ENCODE results near the gene FAM227A. TPM values are rescaled to one million over a fixed set of nuclear protein-coding genes. Genes with fewer than 3 reads are reported as not detected.
"Not testable (repeated sequence)": the region's sequence is repeated elsewhere in the genome, so short reads cannot be mapped to it uniquely, and the experiment has no call there.

Gene FAM227A
- total RNA-seq, 1 donor from 2014 or later = 8.9 TPM

- peak; percentile 25 for DNase-seq (ENCODE audit: low read depth)
Observed at GRCh38 chr22:38657045-38657909, 1.1 kb upstream of the FAM227A start.

DNA sequence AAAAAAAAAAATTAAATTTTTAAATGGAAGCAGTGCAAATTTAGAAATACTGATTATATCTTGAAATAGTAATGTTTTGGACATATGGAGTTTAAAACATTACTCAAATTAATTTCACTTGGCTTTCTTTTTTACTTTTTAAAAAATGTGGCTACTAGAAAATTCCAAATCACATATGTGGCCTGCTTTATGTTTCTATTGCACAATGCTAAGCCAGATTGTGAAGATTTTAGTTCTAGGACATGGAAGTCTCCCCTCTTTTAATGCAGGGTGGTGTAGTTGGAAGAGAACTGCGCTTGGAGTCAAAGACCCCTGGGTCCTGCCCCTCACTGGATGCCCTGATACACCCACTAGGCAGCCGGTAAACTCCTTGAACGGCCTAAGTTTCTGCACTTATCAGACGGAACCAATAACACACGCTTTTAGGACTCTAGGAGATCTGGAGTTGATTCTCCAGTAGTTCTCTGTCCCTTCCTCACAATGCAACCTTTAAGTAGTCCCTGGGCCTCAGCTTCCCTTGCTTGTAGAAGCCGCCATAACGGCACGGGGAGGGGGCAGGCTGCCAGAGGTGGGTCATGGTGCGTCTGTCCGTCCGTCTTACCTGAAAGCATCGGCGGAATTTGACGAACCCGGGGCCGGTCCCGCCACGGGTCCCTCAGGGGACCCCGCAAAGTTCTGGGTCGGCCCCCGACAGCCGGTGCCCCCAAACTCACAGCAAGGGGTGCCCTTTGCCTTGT is 505 bp downstream of the FAM227A start:
- peak; percentile 22 for DNase-seq (ENCODE audit: low read depth)

- DNase-seq (ENCODE audit: low read depth) = no peak
Observed at GRCh38 chr22:38653741-38654140, 2.5 kb downstream of the FAM227A start.

DNA sequence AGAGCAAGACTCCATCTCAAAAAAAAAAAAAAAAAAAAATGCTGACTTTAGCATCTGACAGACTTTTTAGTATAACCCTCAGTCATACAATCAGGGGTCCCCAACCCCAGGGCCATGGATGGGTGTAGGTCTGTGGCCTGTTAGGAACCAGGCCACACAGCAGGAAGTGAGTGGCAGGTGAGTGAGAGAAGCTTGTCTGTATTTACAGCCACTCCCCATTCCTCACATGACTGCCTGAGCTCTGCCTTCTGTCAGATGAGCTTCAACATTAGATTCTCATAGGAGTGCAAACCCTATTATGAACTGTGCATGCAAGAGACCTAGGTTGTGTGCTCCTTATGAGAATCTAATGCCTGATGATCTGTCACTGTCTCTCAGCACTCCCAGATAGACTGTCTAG is 3.3 kb downstream of the FAM227A start:
- DNase-seq (ENCODE audit: low read depth) = peak; percentile 8

- peak; percentile 28 for DNase-seq (ENCODE audit: low read depth)
Observed at GRCh38 chr22:38649841-38650522, 6.2 kb downstream of the FAM227A start.

GRCh38 chr22:38645430-38645829 is 10.8 kb downstream of the FAM227A start:
- no peak for DNase-seq (ENCODE audit: low read depth)

- not testable (repeated sequence) for DNase-seq (ENCODE audit: low read depth)
Observed at GRCh38 chr22:38644245-38644644, 11.9 kb downstream of the FAM227A start.

DNA sequence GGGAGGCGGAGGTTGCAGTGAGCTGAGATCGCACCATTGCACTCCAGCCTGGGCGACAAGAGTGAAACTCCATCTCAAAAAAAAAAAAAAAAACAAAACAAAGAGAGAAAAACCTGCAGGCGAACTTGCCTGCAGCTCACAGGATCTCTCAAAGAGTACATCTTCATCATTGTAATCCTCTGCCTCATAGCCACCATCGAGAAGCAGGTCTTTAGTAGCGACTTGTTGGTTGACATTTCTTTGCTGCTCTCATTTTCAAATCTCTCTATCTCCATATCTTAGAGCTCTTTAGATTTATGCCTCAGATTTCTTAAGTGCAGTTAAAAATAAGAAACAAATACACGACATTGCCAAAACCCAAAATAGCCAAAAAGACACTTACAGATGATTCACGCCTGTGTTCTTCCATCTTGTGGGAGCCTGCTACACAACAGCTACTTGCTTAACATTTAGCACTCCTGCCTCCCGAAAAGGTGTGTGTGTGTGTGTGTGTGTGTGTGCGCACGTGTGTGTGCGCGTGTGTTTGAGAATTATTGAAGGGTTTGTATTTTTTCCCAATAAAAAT is 14.6 kb downstream of the FAM227A start:
- DNase-seq (ENCODE audit: low read depth) = no peak

- peak; percentile 26 for DNase-seq (ENCODE audit: low read depth)
Observed at GRCh38 chr22:38638728-38639127, 17.5 kb downstream of the FAM227A start.

- no peak for DNase-seq (ENCODE audit: low read depth)
Observed at GRCh38 chr22:38638216-38638615, 18.0 kb downstream of the FAM227A start.

DNA sequence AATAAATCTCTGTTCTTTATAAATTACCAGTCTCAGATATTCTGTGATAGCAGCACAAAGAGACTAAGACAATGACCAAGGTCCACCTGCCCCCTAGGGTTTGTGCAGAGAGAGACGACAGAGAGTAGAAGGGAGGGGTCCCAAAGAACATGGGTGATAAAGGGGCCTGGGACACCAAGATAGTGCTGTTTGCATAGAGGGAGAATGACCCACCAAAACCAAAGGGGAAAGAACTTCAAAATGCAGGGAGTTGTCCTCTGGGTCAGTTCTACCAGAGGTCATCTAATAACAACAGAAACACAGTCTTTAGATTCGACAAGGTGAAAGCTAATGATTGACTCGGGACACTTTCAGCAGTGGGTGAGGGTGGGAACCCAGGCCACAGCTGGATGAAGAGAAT is 23.7 kb downstream of the FAM227A start:
- DNase-seq (ENCODE audit: low read depth) = no peak

DNA sequence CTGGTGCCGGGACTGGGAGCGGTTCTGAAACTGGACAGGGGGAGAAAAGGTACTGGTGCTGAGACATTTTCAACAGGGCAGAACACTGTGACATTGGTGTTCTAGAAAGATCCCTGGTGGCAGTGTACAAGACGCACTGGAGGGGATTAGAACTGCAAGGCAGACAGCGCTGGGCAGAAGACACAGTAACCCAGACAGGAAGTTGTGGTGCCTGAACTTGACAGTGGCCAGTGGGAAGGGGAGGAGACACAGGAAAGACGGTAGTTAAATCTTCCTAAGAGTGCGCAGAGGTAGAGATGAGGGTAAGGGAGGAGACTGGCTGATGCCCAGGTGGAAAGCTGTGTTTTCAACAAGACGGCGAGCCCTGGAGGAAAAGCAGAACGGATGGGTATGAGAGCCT is 24.5 kb downstream of the FAM227A start:
- no peak for DNase-seq (ENCODE audit: low read depth)

GRCh38 chr22:38629108-38629507 is 27.1 kb downstream of the FAM227A start:
- DNase-seq (ENCODE audit: low read depth) = no peak

DNA sequence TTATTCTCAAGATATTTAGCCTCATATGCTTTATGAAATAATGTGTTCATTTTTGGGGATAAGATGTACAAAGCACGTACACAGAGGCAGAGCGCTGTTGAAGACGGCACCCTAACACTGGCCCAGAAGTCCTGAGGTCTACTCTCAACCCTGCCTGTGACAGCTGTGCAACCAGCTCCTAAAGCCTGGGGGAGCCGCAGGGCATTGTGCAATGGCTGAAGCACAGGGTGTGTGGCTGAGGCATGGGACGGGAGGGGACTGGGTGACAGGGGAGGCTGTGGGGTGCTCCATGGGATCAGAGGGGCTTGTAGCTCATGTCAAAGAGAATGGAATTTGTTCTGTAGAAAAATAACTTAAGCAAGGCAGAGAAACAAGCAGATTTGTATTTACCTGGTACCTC is 27.7 kb downstream of the FAM227A start:
- no peak for DNase-seq (ENCODE audit: low read depth)

DNA sequence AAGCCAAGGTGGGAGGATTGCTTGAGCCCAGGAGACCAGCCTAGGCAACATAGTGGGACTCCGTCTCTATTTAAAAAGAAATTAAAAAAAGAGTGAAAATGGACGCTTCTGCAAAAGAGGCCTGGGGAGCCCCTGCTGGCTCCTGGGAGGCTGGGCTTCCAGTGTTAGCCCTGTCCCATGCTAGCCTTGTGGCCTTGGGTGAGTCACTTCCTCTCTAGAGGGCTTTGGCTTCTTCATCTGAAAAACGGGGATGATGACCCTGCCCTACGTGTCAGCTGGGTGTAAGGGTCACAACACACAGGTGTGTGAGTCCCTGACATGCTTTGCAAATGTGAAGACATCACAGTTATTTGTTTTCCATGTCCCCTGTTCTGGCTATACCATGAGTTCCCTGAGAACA is 32.8 kb downstream of the FAM227A start:
- DNase-seq (ENCODE audit: low read depth) = no peak

DNA sequence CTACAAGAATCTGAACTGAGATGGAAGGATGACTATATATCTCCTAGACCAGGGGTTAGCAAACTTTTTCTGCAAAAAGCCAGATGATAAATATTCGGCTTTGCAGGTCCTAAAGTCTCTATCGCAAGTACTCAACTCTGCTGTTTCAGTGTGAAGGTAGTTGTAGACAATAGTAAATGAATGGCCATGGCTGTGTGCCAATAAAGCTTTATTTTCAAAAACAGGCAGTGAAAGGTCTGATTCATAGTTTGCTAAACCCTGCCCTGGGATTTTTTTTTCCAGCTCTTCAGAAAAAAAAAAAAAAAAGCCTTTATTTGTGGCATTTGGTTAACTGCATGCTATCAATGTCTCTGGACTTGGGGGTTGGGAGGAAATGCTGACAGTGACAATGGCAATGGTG is 37.5 kb downstream of the FAM227A start:
- no peak for DNase-seq (ENCODE audit: low read depth)

GRCh38 chr22:38618258-38618657 is 37.9 kb downstream of the FAM227A start:
- DNase-seq (ENCODE audit: low read depth) = no peak

DNA sequence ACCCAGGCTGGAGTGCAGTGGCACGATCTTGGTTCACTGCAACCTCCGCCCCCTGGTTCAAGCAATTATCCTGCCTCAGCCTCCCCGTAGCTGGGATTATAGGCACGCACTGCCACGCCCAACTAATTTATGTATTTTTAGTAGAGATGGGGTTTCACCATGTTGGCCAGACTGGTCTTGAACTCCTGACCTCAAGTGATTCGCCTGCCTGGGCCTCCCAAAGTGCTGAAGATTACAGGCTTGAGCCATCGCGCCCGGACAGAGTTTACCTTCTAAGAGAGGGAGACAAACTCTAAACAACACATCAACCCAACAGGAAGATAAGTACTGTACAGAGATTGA is 41.2 kb downstream of the FAM227A start:
- not testable (repeated sequence) for DNase-seq (ENCODE audit: low read depth)

DNA sequence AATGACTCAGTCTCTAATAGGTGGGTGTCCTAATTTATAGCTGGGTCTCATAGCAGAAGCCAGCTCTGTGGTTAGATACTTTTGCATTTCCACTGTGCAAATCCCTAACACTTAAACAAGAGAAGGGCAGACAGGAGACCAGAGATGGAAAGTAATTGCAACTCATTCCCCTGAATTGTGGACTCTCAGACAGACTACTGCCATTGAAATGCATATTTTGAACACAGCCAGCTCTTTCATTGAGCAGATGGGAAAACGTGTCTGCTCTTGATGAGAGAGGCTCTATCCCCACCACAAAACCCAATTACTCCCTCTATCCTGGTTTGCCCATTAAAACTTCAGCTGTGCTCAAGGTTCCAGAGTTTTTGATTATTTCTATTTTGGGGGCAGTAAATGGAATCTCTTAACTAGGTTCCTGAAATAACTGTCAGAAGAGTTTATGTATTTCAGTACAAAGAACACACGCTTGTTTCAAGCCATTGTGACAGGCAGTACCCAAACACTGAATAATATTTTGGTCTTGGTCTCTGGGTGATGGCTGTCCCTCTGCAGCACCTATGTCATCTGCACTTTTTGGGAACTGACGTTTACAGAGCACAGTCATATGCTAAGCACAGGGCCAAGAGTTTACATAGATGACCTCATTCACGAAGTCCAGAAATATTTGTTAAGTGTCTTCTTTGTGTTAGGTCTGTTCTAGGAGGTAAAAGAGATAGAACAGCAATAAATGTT is 41.7 kb downstream of the FAM227A start:
- DNase-seq (ENCODE audit: low read depth) = no peak

- DNase-seq (ENCODE audit: low read depth) = no peak
Observed at GRCh38 chr22:38613588-38613987, 42.6 kb downstream of the FAM227A start.

DNA sequence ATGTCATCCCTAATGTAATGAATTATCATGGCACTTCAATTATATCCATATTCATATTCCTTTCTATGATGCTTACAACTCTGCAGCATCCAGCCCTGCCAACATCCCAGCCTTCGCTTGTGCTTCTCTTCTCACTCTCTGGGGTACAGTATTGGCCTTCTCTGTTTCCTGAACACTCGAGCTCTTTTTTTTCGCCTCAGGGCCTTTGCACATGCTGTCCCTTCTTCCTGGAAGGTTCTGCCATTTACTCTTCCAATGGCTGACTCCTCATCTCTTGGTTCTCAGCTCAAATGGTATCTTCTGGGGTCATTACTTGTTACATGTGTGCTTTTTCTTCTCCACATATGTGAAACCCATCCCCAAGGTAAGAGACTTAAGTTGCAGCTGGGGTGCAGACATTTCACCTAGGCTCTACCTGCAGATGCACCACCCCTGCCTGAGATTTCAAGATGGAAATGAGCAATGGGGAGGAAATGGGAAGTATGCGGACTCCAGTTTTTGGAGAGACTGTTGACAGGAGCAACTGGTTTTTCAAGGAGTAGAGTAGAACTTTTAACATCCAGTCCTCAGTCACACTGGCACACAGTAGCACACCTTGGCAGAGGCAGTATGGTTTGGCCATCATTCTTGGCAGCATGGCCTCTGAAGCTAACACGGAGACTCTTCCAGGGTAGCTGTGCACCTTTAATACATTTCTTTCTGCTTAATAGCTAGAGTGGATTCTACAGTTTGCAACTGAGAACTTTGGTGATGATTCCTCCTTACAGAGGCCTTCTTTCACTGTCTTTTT is 43.8 kb downstream of the FAM227A start:
- no peak for DNase-seq (ENCODE audit: low read depth)

All from renal cortical epithelial cell (primary cell).